ENCODE results near the gene SUPT4H1.
A peak's percentile ranks its signal among the peaks of the same experiment; 100 is the strongest.

The SUPT4H1 gene

GRCh38 chr17:58328195-58329034 lies 23.6 kb downstream of the SUPT4H1 start, which contains the start of gene TSPOAP1:
TSPOAP1 (minus strand) TSS chr17:58328795; CDS start chr17:58327920, 875 bp downstream.
- DNase-seq, result no peak

DNA sequence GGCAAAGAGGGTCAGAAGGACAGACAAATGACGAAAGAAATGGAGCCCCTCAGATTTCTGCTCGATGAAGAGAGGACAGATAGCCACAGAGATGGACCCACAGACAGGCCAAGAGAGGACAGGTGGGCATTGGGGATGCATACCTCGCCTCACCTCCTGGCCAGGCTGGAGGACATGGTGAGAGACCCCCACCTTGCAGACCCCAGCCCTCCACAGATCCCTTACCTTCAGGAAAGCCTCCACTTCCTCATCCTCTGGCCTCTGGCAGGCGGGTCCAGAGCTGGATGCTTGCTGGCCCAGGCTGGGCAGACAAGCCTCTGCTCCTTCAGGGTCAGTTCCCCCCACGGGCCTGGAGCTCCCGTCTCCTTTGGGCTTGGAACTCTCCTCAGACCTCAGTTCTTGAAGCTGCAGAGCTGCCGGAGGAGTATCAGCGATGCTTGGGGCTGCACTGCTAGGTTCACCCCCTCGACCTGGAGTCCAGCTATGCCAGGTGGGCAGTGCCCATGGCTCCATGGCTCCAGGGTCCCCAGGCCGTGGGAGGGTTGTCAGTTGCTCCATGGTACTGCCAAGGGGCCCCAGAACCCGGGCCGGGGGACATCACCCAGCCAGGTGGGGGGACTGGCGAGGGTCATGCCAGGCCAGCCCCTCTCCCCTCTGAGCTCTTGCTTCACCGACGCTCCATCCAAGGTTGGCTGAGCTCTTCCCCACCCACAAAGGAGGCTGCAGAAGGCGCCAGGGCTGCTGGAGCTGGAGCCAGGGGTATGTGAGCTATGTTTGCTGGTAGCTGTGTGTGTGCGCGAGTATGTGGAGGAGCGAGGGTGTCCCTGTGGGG lies 24.4 kb downstream of the SUPT4H1 start:
- no peak for DNase-seq

DNA sequence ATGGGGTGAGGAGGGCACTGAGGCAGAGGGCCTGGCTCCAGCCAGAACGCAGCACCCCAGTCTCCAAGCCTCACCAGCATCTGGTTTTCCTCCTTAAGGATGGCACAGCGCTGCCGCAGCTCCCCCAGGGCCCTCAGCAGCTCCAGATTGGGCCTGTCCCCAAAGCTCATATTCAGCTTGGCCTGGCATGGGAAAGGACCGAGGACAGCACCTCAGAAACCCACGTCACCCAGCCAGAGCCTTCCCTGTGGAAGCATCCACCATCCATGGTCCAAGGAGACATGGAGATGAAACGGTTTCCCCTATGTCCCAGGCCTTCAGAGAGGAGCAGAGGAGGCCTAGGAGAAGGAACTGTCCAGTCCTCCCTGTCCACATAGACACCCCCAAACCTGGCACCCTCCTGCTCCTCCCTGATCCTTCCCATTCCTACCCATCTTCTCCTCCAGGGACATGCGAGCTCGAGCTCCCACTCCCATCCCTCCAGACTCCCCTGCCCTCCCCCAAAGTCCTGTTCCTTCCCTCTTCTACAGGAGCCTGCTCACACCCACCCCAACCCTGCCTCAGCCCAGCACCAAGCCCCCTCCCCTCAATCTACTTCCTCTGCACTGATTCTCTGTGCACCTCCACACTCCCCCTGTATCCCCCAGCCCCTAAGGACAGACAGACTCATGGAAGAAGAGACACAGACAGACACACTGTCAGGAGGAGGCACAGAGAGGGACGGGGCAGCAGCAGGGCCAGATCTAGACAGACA lies 25.2 kb downstream of the SUPT4H1 start:
- DNase-seq, result no peak

DNA sequence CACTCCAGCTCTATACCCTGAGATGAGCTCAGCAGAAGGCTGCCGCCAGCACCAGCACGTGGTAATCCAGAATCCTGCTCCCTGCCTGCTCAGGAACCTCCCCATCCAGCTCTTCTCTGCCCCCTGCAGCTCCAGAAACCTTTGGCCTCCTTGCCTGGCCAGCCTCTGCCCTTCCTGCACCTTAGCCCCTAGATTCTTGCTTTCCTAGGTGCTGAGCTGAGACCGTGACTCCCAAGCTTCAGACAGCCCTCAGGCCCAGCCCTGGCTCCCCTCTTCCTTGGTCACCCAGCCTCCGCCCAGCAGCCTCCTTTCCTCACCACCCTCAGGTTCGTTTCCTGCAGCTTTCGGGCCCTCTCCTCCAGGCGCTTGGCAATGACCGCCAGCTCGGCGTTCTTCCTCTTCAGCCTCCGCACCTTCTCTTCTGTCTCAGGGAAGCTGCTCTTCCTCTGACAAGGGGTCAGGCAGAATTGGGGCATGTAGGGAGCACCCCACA lies 26.0 kb downstream of the SUPT4H1 start:
- no peak for DNase-seq

DNA sequence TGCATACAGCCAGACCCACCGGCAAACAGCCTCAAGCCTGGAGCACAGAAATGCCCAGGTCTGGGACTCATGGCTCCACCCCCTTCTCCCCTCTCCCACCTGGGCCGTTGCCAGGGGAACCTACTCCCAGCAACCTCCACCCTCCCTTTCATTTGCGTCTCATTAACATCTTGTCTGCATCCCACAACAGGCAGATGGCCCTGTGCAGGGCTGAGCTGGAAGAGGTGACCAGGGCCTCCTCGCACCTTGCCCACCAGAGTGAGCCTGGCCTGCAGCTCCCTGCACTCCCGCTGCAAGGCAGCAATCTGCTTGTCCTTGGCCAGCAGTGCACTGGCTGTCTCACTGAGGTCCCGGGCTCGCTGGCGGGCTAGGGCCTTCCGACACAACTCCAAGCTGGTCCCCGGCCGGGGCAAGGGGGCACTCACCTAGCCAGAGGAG lies 26.7 kb downstream of the SUPT4H1 start:
- no peak for DNase-seq

GRCh38 chr17:58324409-58325288 lies 27.4 kb downstream of the SUPT4H1 start:
- DNase-seq, result peak; percentile 50

- DNase-seq, result no peak
Observed at GRCh38 chr17:58324056-58324408, 28.0 kb downstream of the SUPT4H1 start.

DNA sequence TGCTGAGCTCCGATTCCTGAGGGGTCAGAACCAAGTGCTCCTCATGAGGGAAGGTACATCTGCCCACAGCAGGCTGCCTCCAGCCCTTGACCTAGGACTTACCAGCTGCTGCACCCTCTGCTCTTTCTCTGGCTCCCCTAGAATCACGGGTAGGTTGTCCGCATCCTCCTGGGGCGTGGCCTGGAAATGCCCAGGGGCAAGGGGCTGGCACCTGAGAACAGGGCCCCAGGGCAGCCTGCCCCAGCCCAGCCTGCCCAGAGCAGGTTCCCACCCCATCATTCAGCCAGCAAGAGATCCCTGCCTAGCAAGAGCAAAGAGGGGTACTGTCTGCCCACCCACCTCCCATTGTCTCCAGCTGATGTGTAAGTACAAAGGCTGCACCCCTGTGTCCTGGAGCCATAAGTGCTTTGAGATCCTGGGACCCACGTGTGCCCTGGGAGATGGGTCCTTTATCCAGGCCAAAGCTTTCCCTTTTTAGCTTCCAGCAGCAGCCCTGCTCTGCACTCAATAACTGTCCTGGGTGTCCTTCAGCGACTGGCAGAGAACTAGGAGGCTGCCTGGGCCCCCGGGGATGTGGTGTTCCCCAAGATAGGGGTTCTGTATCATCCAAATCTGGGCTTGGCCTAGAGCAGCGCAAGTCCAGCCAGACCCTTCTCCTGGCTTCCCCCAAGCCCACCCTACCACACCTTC lies 28.5 kb downstream of the SUPT4H1 start:
- DNase-seq, result no peak

GRCh38 chr17:58322581-58323185 lies 29.3 kb downstream of the SUPT4H1 start:
- no peak for DNase-seq

DNA sequence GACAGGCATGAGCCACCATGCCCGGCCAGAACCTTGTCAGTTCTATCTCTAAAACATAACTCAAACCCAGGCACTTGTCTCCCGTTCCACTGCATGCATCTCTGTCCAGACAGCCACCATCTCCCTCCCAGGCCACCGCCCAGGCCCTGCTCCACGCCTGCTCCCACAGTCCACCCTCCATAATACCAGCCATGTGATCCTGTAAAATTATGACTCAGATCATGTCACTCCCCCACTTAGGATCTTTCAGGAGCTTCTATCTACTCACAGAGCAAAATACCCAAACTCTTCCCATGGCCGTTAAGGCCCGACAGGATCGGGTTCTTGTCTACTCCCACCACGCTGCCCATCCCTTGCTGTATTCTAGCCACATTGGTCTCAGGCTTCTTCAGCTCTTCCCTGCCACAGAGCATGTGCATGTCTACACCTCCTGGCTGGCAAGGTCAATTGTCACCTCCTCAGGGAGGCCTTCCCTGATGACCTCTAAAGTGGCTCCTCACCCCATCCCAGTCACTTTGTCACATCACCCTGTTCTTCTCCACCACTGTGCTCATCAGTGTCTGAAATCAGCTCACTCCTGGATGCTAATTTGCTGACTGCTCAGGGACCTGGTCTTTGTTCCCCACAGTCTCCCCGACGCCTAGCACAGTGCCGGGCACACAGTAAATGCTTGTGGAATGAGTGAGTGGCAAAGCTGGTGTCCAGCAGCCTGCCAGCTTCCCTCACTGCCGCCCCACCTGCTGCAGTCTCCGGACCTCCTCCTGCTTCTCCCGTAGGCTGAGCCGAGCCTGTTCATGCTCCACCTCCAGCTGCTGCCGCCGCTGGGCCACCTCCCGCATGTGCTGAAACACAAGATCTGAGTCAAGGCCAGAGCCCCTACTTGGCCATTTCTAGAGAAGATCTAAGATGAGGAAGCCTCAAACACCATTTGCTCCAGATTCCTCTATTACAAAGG lies 30.2 kb downstream of the SUPT4H1 start:
- DNase-seq, result no peak

- DNase-seq, result no peak
Observed at GRCh38 chr17:58320570-58321323, 31.3 kb downstream of the SUPT4H1 start.

DNA sequence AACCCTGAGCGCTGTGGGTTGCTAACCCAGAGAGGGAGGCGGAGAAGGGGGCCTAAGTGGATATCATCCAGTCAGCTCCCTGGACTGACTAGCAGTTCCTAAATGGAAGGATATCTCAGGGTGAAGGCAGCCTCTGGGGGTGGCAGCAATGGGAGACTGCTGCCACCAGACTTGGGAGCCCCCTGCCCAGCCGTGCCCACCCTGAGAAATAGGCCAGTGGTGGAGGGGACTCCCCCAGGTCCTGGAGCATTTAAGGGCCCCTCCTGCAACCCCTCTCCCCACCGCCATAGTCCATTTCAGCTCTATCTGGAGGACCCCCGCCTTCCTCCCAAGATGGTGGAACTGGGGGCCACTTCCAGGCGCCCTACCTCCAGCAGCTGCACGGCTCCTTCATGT lies 31.8 kb downstream of the SUPT4H1 start:
- DNase-seq, result no peak

DNA sequence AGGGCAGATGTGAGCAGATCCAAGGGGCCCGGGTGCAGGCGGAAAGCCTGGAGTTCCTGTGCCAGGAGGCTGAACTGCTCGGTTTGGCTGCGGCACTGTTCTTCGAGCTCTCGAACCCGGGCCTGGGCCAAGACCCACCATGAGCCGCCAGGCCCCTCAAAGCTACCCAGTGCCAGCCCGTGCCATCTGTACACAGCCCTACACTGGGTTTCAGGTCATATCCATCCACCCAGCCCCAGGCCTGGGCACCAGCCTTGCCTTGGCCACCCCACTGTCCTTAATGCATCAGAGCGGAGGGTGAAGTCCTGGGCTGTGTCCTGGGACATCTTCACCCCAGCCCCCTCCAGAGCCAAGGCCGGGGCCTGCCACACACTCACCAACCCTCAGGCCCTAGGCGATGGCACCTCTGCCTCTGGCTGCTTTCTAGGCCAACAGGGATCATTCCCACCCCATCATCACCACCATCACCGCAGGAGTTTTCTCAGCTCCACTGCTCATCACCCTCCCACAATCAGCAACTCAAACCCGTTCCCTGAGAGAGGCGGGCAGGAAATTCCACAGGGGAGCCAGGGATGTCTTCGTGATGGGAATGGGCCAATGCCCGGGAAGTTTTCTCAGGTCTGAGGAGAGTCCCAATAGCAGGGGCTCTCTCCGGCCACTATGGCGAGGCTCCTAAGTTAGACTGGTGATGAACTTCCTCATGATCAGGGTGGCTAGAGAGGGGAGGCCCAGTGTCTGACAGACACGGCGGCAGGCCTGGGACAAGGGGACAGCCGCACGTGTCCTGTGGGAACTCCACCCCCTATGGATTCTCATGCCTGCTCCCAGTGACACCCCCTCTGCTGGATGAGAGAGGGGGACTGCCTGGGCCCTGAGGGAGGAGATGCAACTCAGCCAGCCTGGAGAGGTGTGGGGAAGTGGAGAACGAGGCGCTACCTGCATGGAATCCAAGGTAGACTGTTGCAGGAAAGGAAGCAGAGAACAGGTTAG lies 32.5 kb downstream of the SUPT4H1 start:
- DNase-seq, result no peak

GRCh38 chr17:58318627-58319172 lies 33.3 kb downstream of the SUPT4H1 start:
- no peak for DNase-seq

GRCh38 chr17:58318065-58318481 lies 33.9 kb downstream of the SUPT4H1 start:
- no peak for DNase-seq

GRCh38 chr17:58317421-58318064 lies 34.5 kb downstream of the SUPT4H1 start:
- peak; percentile 34 for DNase-seq

All from NCI-H510A (cell line).